IMR-90 (cell line): Measurements from ENCODE around the gene CEACAM20. TPM values are rescaled to one million over a fixed set of nuclear protein-coding genes. Genes with fewer than 3 reads are reported as not detected.
A peak's percentile ranks its signal among the peaks of the same experiment; 100 is the strongest.

Experiments used
- ATAC-seq: fragments of 200-7000 bp; cut with Tn5 transposase; 2 replicates; pipeline ENCODE4 v1.9.1; 2020; ENCODE audit warnings: low read depth, mild to moderate bottlenecking, moderate library complexity
- BruUV-seq: library from RNA; stranded (reverse); fragments of 400-500 nt; replicated peaks from 2 replicates; lab custom pipeline; 2021; lab: Mats Ljungman, UMichigan
- CTCF ChIA-PET: fragments of 300-600 bp; formaldehyde crosslinking; extraction: SDS; loops from one replicate; lab custom pipeline; 2021; ENCODE audit warnings: antibody characterized with exemption; lab: Yijun Ruan, JAX
- POLR2A ChIA-PET: fragments of 300-600 bp; sonication (Branson Sonifier 250); formaldehyde crosslinking; loops from one replicate; lab custom pipeline; 2022; ENCODE audit warnings: antibody characterized with exemption; ENCODE audit not compliant: unreplicated experiment; lab: Charles Lee
- DNase-seq: peaks from one replicate; pipeline ENCODE4 v3.0.0; 2013
- H2AFZ ChIP-seq: replicated peaks from 2 replicates; pipeline ENCODE3; 2013; ENCODE audit warnings: low read length, mild to moderate bottlenecking; ENCODE audit not compliant: poor library complexity
- H2AK5ac ChIP-seq: 2 replicates; pipeline ENCODE4 v1.6.1; 2013; ENCODE audit warnings: low read depth, low read length, inconsistent platforms
- H2AK9ac ChIP-seq: replicated peaks from 2 replicates; pipeline ENCODE3; 2013; ENCODE audit warnings: mild to moderate bottlenecking, low read depth, low read length, moderate library complexity; ENCODE audit not compliant: poor library complexity
- H2BK120ac ChIP-seq: 2 replicates; pipeline ENCODE4 v1.6.1; 2013; ENCODE audit warnings: low read depth, low read length, inconsistent platforms
- H2BK15ac ChIP-seq: 3 replicates; pipeline ENCODE4 v1.6.1; 2013; ENCODE audit warnings: low read depth, low read length, inconsistent platforms
- H2BK20ac ChIP-seq: 2 replicates; pipeline ENCODE4 v1.6.1; 2013; ENCODE audit warnings: low read depth, mild to moderate bottlenecking, inconsistent platforms, low read length, moderate library complexity
- H2BK5ac ChIP-seq: 2 replicates; pipeline ENCODE4 v1.6.1; 2013; ENCODE audit warnings: mild to moderate bottlenecking, low read depth, low read length, inconsistent platforms; ENCODE audit not compliant: poor library complexity, severe bottlenecking
- H3K14ac ChIP-seq: replicated peaks from 2 replicates; pipeline ENCODE4 v1.6.1; 2013; ENCODE audit warnings: low read depth, low read length, inconsistent platforms
- H3K18ac ChIP-seq: 2 replicates; pipeline ENCODE4 v1.6.1; 2013; ENCODE audit warnings: low read depth, low read length, control low read depth
- H3K23ac ChIP-seq: 2 replicates; pipeline ENCODE4 v1.6.1; 2013; ENCODE audit warnings: low read depth, low read length, inconsistent platforms
- H3K27ac ChIP-seq: 2 replicates; pipeline ENCODE4 v1.5.1; 2013; ENCODE audit warnings: mild to moderate bottlenecking, control low read depth, low read length; ENCODE audit not compliant: insufficient read depth
- H3K27me3 ChIP-seq: 2 replicates; pipeline ENCODE4 v1.6.1; 2013; ENCODE audit warnings: low read length; ENCODE audit not compliant: control insufficient read depth, insufficient read depth
- H3K36me3 ChIP-seq: 2 replicates; pipeline ENCODE4 v1.6.1; 2013; ENCODE audit warnings: low read length, mixed read lengths; ENCODE audit not compliant: control insufficient read depth, insufficient read depth
- H3K4ac ChIP-seq: 2 replicates; pipeline ENCODE4 v1.6.1; 2013; ENCODE audit warnings: low read depth, low read length, inconsistent platforms
- H3K4me1 ChIP-seq: 2 replicates; pipeline ENCODE4 v1.6.1; 2013; ENCODE audit warnings: low read length, mixed read lengths; ENCODE audit not compliant: control insufficient read depth, insufficient read depth
- H3K4me2 ChIP-seq: 2 replicates; pipeline ENCODE4 v1.6.1; 2013; ENCODE audit warnings: low read depth, mild to moderate bottlenecking, control low read depth, low read length, moderate library complexity
- H3K4me3 ChIP-seq: 2 replicates; pipeline ENCODE4 v1.5.1; 2013; ENCODE audit warnings: low read depth, mild to moderate bottlenecking, control low read depth, low read length, moderate library complexity; ENCODE audit not compliant: insufficient read depth
- H3K56ac ChIP-seq: 2 replicates; pipeline ENCODE4 v1.6.1; 2013; ENCODE audit warnings: low read length, inconsistent platforms; ENCODE audit not compliant: insufficient read depth; ENCODE audit errors: extremely low read depth
- H3K79me1 ChIP-seq, 2 experiments: 2 replicates each; pipeline ENCODE4 v1.6.1; 2013; ENCODE audit warnings: low read length in 2 of 2, inconsistent platforms in 1 of 2, low read depth in 1 of 2
- H3K9ac ChIP-seq: 2 replicates; pipeline ENCODE4 v1.6.1; 2013; ENCODE audit warnings: low read depth, low read length, control low read depth
- H3K9me1 ChIP-seq: 2 replicates; pipeline ENCODE4 v1.6.1; 2013; ENCODE audit warnings: low read length, inconsistent platforms; ENCODE audit not compliant: insufficient read depth
- H3K9me3 ChIP-seq: 2 replicates; pipeline ENCODE4 v1.6.1; 2013; ENCODE audit warnings: low read length; ENCODE audit not compliant: control insufficient read depth, insufficient read depth
- H4K20me1 ChIP-seq: 2 replicates; pipeline ENCODE4 v1.6.1; 2013; ENCODE audit warnings: low read length, inconsistent platforms; ENCODE audit not compliant: insufficient read depth
- H4K5ac ChIP-seq: 2 replicates; pipeline ENCODE4 v1.6.1; 2013; ENCODE audit warnings: mild to moderate bottlenecking, low read depth, low read length, control low read depth
- H4K8ac ChIP-seq, 2 experiments: 2 replicates each; pipeline ENCODE4 v1.6.1; 2013; ENCODE audit warnings: low read depth in 2 of 2, low read length in 2 of 2, control low read depth in 1 of 2, inconsistent platforms in 1 of 2
- H4K91ac ChIP-seq: 2 replicates; pipeline ENCODE4 v1.6.1; 2013; ENCODE audit warnings: low read depth, low read length, inconsistent platforms; ENCODE audit not compliant: insufficient read depth
- BHLHE40 ChIP-seq: fragments of 150-350 bp; IDR thresholded peaks from 2 replicates; pipeline ENCODE4 v1.6.1; 2016; ENCODE audit warnings: mild to moderate bottlenecking, low read depth, low read length
- ELK1 ChIP-seq: fragments of 150-350 bp; IDR thresholded peaks from 2 replicates; pipeline ENCODE4 v1.6.1; 2016; ENCODE audit warnings: low read depth, mild to moderate bottlenecking, low read length, moderate library complexity, borderline replicate concordance
- MXI1 ChIP-seq: IDR thresholded peaks from 2 replicates; pipeline ENCODE4 v1.6.1; 2012; ENCODE audit warnings: low read depth, mild to moderate bottlenecking, low read length, moderate library complexity, borderline replicate concordance
- NFE2L2 ChIP-seq: fragments of 150-350 bp; IDR thresholded peaks from 2 replicates; pipeline ENCODE4 v1.6.1; 2016; ENCODE audit warnings: low read depth, mild to moderate bottlenecking, low read length
- RAD21 ChIP-seq: IDR thresholded peaks from 2 replicates; pipeline ENCODE4 v1.6.1; 2012; ENCODE audit warnings: low read length, improper control_type of control experiment
- RCOR1 ChIP-seq: IDR thresholded peaks from 2 replicates; pipeline ENCODE4 v1.6.1; 2012; ENCODE audit warnings: mild to moderate bottlenecking, low read length, improper control_type of control experiment; ENCODE audit not compliant: insufficient replicate concordance
- RFX5 ChIP-seq: IDR thresholded peaks from 2 replicates; pipeline ENCODE4 v1.8.0; 2012; ENCODE audit warnings: low read depth, mild to moderate bottlenecking, low read length, moderate library complexity
- SMC3 ChIP-seq: fragments of 150-350 bp; IDR thresholded peaks from 2 replicates; pipeline ENCODE4 v1.6.1; 2016; ENCODE audit warnings: low read depth, mild to moderate bottlenecking, antibody characterized with exemption, low read length, moderate library complexity
- WGBS, 2 experiments: methylation state at CpG; one replicate each; pipeline versions ENCODE4 v1.1.5 to v1.1.7; 2013; ENCODE audit warnings: missing lambda C conversion rate in 2 of 2; ENCODE audit not compliant: insufficient read length in 1 of 2; ENCODE audit errors: extremely low coverage in 2 of 2; 5-methylcytosine and 5-hydroxymethylcytosine counted together
- dilution Hi-C: fragments of 300-500 bp; cut with HindIII; formaldehyde crosslinking; loops from one replicate; pipeline ENCODE4 v1.14.3; 2018; ENCODE audit warnings: low sequenced_read_pairs; ENCODE audit not compliant: unreplicated experiment
- in situ Hi-C: fragments of 300-500 bp; cut with MboI; formaldehyde crosslinking; loops from 3 replicates; pipeline ENCODE4 v1.14.3; 2019; ENCODE audit warnings: low sequenced_read_pairs, inconsistent platforms, mixed read lengths
- intact Hi-C: fragments of 100-400 bp; cut with micrococcal nuclease; formaldehyde crosslinking; loops from 2 replicates; pipeline ENCODE4 v1.10.0; 2022
- polyA plus RNA-seq, 3 experiments: library from polyadenylated mRNA; depleted of rRNA; stranded (reverse); fragments of >200 nt; gene quantifications; 2 replicates each; pipeline ENCODE4 v1.2.3, GENCODE V29; 2012; ENCODE audit warnings: low replicate concordance in 1 of 3
- total RNA-seq: library from RNA; depleted of rRNA; stranded (reverse); fragments of >200 nt; gene quantifications from 2 replicates; pipeline ENCODE4 v1.2.3, GENCODE V29; 2012
- TF ChIP-seq, protein P1 (sequence below): conservative IDR thresholded peaks from 2 replicates; pipeline ENCODE4 v1.5.1; 2012; ENCODE audit warnings: mild to moderate bottlenecking, low read depth, low read length, improper control_type of control experiment

Gene CEACAM20
- total and polyA plus RNA-seq, 2 of the 4 experiments (the other 2 are of a cell fraction), result not detected

DNA sequence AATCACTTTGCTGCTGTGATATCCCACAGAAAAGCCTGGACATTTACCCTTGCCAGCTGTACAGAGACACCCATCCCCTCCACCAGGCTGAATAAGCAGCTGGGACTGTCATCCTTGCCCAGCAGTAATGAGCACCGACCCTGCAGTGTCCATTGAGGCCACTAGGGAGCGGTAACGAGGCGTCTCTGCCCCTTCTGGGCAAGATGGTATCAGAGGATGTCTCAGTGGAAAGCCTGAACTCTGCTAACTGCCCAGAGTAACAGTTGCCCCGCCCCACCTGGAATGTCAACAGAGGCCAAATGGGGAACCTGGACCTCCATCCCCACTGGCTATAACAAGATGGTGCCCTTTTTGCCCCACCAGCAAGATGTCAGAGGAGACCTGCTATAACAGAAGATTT lies 22.8 kb upstream of the CEACAM20 start:
- Histone ChIP-seq H2BK120ac (no peak overlapping the region), H3K79me1 (no peaks in the 10 kb centered on the region), H4K20me1 (no peaks in the 10 kb centered on the region), H3K56ac (no peak overlapping the region), H4K91ac (no peak overlapping the region), H2BK20ac (no peak overlapping the region), H4K5ac (no peak overlapping the region), H3K4me3 (no peak overlapping the region), H3K18ac (no peak overlapping the region), H3K9me1 (0 out of 2 replicates have a peak, but pooled peaks cover 3% of the 10 kb centered on the region), H3K4ac (no peak overlapping the region), H4K8ac (no peak overlapping the region), H2BK15ac (no peak overlapping the region), H2AFZ (no peak overlapping the region), H2BK5ac (no peak overlapping the region), H2AK5ac (no peak overlapping the region), H3K9me3 (no peaks in the 10 kb centered on the region), H3K14ac (no peak overlapping the region), H2AK9ac (no peak overlapping the region), H3K9ac (no peak overlapping the region), H3K4me1 (peaks cover 2% of the 10 kb centered on the region), H3K23ac (no peak overlapping the region), H3K36me3 (no peaks in the 10 kb centered on the region), H3K4me2 (no peak overlapping the region), H3K27ac (no peak overlapping the region), H3K27me3 (no peaks in the 10 kb centered on the region)
- peak; percentile 73; the same call in 1 of the 2 replicates for ATAC-seq
- POLR2A ChIA-PET, result no interaction called here
- intact Hi-C loops (no loop called here), dilution Hi-C loops (no loop called here), in situ Hi-C loops (loop anchor here (25.0 kb wide), 1 partner anchor 235 kb away; the partner anchor contains the start of gene CBLC)
- TF ChIP-seq, protein P1, sequence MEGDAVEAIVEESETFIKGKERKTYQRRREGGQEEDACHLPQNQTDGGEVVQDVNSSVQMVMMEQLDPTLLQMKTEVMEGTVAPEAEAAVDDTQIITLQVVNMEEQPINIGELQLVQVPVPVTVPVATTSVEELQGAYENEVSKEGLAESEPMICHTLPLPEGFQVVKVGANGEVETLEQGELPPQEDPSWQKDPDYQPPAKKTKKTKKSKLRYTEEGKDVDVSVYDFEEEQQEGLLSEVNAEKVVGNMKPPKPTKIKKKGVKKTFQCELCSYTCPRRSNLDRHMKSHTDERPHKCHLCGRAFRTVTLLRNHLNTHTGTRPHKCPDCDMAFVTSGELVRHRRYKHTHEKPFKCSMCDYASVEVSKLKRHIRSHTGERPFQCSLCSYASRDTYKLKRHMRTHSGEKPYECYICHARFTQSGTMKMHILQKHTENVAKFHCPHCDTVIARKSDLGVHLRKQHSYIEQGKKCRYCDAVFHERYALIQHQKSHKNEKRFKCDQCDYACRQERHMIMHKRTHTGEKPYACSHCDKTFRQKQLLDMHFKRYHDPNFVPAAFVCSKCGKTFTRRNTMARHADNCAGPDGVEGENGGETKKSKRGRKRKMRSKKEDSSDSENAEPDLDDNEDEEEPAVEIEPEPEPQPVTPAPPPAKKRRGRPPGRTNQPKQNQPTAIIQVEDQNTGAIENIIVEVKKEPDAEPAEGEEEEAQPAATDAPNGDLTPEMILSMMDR, result peak; percentile 36
- TF ChIP-seq RCOR1 (no peak), SMC3 (no peak), ELK1 (no peak), NFE2L2 (no peak), RFX5 (no peak), BHLHE40 (no peak), MXI1 (no peak), RAD21 (peak; percentile 30; the same call in 1 of the 2 replicates)
- no TSS peak for BruUV-seq
- WGBS, 2 experiments, result 0% methylated on average over 3 of the region's 5 CpGs; no CpG with 5 or more reads in 1 of the 2 experiments
- CTCF ChIA-PET, result no interaction called here
- DNase-seq, result no peak
